ENCODE measurements around the gene TCF20.

DNA sequence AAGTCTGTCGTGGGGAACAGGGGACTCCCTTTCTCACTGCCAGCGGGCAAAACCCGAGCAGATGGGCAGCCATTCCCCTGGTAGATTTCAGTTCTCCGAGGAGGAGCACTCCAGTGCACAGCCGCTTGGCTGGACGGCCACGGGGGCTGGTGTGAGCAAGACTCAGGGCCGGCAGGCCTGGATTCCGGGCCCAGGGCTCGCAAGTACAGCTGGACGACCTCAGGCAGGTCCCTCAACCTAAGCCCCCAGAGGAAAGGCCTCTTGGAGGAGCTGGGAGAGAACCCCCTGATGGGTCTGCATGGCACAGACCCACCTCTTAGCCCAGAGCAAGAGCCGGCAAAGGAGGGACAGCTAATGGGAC lies 31.3 kb upstream of the TCF20 start:
- no peak for TF ChIP-seq CTCF (IDR thresholded peaks at IDR 0.05; ENCODE audit: low read depth, low read length, missing input control)
- no peak for TF ChIP-seq TAF1 (conservative IDR thresholded peaks at IDR 0.05)
- TF ChIP-seq JUND (IDR thresholded peaks at IDR 0.05): no peak
- TF ChIP-seq, protein P1, sequence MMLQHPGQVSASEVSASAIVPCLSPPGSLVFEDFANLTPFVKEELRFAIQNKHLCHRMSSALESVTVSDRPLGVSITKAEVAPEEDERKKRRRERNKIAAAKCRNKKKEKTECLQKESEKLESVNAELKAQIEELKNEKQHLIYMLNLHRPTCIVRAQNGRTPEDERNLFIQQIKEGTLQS (IDR thresholded peaks at IDR 0.05): no peak
- TF ChIP-seq MAX (IDR thresholded peaks at IDR 0.05): no peak
- TF ChIP-seq, protein P2, sequence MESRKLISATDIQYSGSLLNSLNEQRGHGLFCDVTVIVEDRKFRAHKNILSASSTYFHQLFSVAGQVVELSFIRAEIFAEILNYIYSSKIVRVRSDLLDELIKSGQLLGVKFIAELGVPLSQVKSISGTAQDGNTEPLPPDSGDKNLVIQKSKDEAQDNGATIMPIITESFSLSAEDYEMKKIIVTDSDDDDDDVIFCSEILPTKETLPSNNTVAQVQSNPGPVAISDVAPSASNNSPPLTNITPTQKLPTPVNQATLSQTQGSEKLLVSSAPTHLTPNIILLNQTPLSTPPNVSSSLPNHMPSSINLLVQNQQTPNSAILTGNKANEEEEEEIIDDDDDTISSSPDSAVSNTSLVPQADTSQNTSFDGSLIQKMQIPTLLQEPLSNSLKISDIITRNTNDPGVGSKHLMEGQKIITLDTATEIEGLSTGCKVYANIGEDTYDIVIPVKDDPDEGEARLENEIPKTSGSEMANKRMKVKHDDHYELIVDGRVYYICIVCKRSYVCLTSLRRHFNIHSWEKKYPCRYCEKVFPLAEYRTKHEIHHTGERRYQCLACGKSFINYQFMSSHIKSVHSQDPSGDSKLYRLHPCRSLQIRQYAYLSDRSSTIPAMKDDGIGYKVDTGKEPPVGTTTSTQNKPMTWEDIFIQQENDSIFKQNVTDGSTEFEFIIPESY (IDR thresholded peaks at IDR 0.05): no peak
- no peak for TF ChIP-seq SP1 (IDR thresholded peaks at IDR 0.05)
- TF ChIP-seq GABPA (IDR thresholded peaks at IDR 0.05 in 1 of 2, conservative IDR thresholded peaks at IDR 0.05 in 1 of 2): no peak
- TF ChIP-seq NR2F2 (IDR thresholded peaks at IDR 0.05): no peak
- TF ChIP-seq YY1 (IDR thresholded peaks at IDR 0.05): no peak

All from liver (tissue), 3 donors.